ENCODE measurements around the gene AP3B2. TPM values are rescaled to one million over a fixed set of nuclear protein-coding genes. Genes with fewer than 3 reads are reported as not detected.

Gene AP3B2
- total RNA-seq, 4 donors from 2014 or later = 1.2 to 10.4 (median 1.6) TPM; not detected in 1

DNA sequence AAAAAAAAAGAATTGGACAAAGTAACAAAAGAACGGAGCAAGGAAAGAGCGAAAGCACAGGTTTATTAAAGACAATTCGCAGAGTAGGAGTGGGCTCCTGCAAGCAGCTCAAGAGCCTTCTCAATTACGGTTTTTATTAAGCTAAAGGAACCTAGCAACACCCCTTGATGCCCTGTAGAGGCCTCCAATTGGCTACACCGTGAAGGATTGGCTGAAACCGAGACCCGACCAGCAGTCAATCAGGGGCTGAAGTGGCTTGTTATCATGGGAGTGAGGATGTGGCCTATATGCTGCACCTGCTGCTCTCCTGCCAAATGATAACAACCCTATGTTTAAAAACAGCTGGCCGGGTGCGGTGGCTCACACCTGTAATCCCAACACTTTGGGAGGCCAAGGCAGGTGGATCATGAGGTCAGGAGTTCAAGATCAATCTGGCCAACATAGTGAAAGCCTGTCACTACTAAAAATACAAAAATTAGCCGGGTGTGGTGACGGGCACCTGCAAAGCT, 20.4 kb upstream of the AP3B2 start:
- TF ChIP-seq POLR2A (IDR thresholded peaks at IDR 0.05) = no peak
- TF ChIP-seq, protein P1, sequence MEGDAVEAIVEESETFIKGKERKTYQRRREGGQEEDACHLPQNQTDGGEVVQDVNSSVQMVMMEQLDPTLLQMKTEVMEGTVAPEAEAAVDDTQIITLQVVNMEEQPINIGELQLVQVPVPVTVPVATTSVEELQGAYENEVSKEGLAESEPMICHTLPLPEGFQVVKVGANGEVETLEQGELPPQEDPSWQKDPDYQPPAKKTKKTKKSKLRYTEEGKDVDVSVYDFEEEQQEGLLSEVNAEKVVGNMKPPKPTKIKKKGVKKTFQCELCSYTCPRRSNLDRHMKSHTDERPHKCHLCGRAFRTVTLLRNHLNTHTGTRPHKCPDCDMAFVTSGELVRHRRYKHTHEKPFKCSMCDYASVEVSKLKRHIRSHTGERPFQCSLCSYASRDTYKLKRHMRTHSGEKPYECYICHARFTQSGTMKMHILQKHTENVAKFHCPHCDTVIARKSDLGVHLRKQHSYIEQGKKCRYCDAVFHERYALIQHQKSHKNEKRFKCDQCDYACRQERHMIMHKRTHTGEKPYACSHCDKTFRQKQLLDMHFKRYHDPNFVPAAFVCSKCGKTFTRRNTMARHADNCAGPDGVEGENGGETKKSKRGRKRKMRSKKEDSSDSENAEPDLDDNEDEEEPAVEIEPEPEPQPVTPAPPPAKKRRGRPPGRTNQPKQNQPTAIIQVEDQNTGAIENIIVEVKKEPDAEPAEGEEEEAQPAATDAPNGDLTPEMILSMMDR (IDR thresholded peaks at IDR 0.05) = no peak
- no peak overlapping the region for H3K4me3 ChIP-seq
- H3K27me3 ChIP-seq = no peaks in the 10 kb centered on the region
- no peak for DNase-seq
- no peaks in the 10 kb centered on the region for H3K4me1 ChIP-seq
- H3K27ac ChIP-seq = no peak overlapping the region
- no peaks in the 10 kb centered on the region for H3K9me3 ChIP-seq
- H3K36me3 ChIP-seq = no peaks in the 10 kb centered on the region

DNA sequence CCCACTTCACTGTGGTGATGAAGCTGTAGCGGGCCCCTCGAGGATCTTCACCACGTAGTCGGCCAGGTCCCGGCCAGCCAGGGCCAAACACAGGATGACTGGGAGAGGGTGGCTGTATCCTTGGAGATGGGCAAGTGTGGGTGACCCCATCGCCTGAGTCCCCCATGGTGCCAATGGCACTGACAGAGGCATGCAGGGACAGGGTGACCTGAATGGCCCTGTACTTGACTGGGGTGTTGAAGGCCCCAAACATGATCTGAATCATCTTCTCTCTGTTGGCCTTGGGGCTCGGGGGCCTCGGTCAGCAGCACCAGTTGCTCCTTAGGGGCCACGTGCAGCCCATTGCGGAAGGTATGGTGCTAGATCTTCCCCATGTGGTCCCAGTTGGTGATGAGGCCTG, 17.1 kb upstream of the AP3B2 start:
- TF ChIP-seq, protein P1 (IDR thresholded peaks at IDR 0.05) = no peak
- TF ChIP-seq POLR2A (IDR thresholded peaks at IDR 0.05) = no peak
- H3K4me3 ChIP-seq = no peak overlapping the region
- H3K36me3 ChIP-seq = no peaks in the 10 kb centered on the region
- no peak for DNase-seq
- no peaks in the 10 kb centered on the region for H3K4me1 ChIP-seq
- no peaks in the 10 kb centered on the region for H3K9me3 ChIP-seq
- H3K27ac ChIP-seq = no peak overlapping the region
- no peaks in the 10 kb centered on the region for H3K27me3 ChIP-seq

DNA sequence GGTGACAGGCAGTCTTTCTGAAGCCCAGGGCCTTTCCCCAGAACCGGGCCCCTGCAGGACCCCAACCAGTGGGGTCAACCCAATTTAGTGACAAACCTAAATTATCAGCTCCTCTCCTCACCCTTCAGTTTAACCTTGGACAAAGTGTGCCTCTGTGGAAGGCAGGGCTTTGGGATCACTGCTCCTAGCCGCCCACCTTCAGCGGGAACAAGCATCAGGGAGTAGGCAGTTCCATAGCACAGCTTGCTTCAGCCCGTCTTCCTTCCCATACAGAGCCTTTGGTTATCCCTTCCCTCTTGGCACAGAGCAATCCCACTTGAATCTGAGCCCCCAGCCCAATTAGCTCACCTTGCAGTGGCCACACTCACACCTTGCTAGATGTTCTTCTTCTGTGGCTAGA, 5.3 kb upstream of the AP3B2 start:
- TF ChIP-seq, protein P1 (IDR thresholded peaks at IDR 0.05) = no peak
- TF ChIP-seq POLR2A (IDR thresholded peaks at IDR 0.05) = no peak

DNA sequence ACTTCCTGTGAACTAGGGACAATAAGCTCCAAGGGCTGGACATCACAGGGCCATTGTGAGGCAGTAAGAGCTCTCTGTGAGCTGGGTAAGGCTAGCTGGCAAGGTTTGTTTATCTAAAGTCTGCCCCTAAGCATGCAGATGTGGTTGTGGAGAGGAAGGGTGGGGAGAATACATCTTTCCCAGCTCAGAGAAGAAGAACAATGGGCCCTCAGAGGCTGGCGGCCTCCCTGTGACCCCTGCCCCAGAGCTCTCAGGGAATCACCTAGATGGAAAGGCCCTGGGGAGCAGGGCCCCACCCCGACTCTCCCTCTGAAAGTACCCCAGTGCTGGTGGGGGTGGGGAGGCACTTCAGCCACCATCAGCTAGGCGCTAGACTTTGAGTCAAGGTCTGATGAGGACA, 4.3 kb upstream of the AP3B2 start:
- H3K27me3 ChIP-seq = no peaks in the 10 kb centered on the region
- H3K9me3 ChIP-seq = no peaks in the 10 kb centered on the region
- H3K4me3 ChIP-seq = no peak overlapping the region
- H3K36me3 ChIP-seq = no peaks in the 10 kb centered on the region
- H3K4me1 ChIP-seq = peaks cover 0 to 11% (median 5%) of the 10 kb centered on the region in 4 donors
- H3K27ac ChIP-seq = no peak overlapping the region
- no peak for DNase-seq
- TF ChIP-seq, protein P1 (IDR thresholded peaks at IDR 0.05) = no peak
- TF ChIP-seq POLR2A (IDR thresholded peaks at IDR 0.05) = no peak

More for the DNA sequence above, 5.3 kb upstream of the AP3B2 start:
- H3K27ac ChIP-seq = no peak overlapping the region
- H3K4me1 ChIP-seq = peaks cover 0 to 5% (median 2%) of the 10 kb centered on the region in 4 donors
- no peak for DNase-seq
- no peaks in the 10 kb centered on the region for H3K36me3 ChIP-seq
- no peaks in the 10 kb centered on the region for H3K9me3 ChIP-seq
- H3K27me3 ChIP-seq = no peaks in the 10 kb centered on the region
- H3K4me3 ChIP-seq = no peak overlapping the region

DNA sequence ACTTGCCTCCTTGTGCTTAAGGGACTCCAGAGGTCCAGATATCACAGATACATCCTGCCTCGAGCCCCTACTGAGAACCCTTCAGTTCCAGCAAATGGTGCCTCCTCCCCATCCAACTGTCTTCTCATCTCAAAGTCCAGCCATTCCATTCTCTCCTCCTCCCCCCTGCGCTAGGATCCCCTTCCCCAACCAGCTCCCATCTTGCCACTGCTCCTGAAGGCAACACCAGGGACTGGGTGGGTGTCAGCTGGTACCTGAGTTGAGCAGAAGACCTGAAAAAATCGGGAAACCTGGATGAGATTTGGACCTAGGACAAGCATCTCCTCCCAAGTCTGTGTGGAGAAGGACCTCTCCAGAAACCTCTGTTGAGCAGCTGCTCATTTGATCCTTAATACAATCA, 2.4 kb upstream of the AP3B2 start:
- Histone ChIP-seq H3K36me3 (no peaks in the 10 kb centered on the region), H3K27me3 (no peaks in the 10 kb centered on the region), H3K4me3 (no peak overlapping the region), H3K4me1 (peaks cover 0 to 11% (median 5%) of the 10 kb centered on the region in 4 donors), H3K9me3 (no peaks in the 10 kb centered on the region), H3K27ac (no peak overlapping the region)
- TF ChIP-seq, protein P1 (IDR thresholded peaks at IDR 0.05) = no peak
- TF ChIP-seq POLR2A (IDR thresholded peaks at IDR 0.05) = no peak
- DNase-seq = no peak
